ENCODE results near the gene CASP12. TPM values are rescaled to one million over a fixed set of nuclear protein-coding genes. Genes with fewer than 3 reads are reported as not detected.

CASP12 gene
- total and polyA plus RNA-seq, 9 of the 15 experiments (the other 6 are each of a cell fraction or from before 2014, with no cell fraction given): not detected

DNA sequence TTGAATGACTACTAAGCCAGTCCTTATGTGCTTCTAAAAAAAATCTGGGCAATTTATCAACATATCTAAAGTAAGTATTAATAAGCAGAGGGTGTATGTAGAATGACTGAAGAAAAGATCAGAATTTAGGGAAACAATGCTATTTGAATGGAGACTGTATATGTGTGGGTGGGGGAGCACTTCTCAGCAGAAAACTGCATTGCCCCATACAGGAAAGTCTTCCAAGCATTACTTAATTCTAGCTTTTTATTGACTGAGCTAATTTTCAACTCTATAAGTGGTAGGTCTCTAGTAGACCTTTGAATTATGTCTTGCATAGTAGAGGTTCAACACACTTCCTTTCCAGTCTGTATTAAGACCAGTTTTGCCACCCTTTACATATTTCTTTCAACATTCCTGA lies 41.7 kb downstream of the CASP12 start:
- no TSS peak for BruUV-seq (replicated peaks)
- no peak for ATAC-seq

DNA sequence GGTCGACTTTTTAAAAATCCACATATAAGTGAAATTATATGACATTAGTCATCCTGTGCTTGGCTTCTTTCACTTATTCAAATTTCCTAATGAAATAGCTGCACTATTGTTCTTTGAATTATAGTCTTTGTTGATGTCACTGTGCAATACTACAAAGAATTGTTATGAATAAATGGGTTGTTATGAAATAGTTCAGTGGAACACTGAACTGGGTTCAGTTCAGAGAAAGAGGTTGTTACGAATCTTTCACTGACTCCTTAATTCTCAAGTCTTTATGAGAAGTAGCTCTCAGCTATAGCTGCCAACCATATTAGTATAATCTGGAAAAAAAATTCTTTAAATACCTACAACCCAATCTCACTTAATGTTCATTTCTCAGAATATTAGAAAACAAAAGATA lies 42.3 kb downstream of the CASP12 start:
- BruUV-seq (replicated peaks): no TSS peak
- TF ChIP-seq, protein P1, sequence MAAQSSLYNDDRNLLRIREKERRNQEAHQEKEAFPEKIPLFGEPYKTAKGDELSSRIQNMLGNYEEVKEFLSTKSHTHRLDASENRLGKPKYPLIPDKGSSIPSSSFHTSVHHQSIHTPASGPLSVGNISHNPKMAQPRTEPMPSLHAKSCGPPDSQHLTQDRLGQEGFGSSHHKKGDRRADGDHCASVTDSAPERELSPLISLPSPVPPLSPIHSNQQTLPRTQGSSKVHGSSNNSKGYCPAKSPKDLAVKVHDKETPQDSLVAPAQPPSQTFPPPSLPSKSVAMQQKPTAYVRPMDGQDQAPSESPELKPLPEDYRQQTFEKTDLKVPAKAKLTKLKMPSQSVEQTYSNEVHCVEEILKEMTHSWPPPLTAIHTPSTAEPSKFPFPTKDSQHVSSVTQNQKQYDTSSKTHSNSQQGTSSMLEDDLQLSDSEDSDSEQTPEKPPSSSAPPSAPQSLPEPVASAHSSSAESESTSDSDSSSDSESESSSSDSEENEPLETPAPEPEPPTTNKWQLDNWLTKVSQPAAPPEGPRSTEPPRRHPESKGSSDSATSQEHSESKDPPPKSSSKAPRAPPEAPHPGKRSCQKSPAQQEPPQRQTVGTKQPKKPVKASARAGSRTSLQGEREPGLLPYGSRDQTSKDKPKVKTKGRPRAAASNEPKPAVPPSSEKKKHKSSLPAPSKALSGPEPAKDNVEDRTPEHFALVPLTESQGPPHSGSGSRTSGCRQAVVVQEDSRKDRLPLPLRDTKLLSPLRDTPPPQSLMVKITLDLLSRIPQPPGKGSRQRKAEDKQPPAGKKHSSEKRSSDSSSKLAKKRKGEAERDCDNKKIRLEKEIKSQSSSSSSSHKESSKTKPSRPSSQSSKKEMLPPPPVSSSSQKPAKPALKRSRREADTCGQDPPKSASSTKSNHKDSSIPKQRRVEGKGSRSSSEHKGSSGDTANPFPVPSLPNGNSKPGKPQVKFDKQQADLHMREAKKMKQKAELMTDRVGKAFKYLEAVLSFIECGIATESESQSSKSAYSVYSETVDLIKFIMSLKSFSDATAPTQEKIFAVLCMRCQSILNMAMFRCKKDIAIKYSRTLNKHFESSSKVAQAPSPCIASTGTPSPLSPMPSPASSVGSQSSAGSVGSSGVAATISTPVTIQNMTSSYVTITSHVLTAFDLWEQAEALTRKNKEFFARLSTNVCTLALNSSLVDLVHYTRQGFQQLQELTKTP (IDR thresholded peaks at IDR 0.05; ENCODE audit: low read depth in 1 of 2, partially characterized antibody in 2 of 2): no peak
- TF ChIP-seq TEAD2 (tag; IDR thresholded peaks at IDR 0.05): no peak
- TF ChIP-seq CEBPB (tag; IDR thresholded peaks at IDR 0.05): no peak
- TF ChIP-seq, protein P2, sequence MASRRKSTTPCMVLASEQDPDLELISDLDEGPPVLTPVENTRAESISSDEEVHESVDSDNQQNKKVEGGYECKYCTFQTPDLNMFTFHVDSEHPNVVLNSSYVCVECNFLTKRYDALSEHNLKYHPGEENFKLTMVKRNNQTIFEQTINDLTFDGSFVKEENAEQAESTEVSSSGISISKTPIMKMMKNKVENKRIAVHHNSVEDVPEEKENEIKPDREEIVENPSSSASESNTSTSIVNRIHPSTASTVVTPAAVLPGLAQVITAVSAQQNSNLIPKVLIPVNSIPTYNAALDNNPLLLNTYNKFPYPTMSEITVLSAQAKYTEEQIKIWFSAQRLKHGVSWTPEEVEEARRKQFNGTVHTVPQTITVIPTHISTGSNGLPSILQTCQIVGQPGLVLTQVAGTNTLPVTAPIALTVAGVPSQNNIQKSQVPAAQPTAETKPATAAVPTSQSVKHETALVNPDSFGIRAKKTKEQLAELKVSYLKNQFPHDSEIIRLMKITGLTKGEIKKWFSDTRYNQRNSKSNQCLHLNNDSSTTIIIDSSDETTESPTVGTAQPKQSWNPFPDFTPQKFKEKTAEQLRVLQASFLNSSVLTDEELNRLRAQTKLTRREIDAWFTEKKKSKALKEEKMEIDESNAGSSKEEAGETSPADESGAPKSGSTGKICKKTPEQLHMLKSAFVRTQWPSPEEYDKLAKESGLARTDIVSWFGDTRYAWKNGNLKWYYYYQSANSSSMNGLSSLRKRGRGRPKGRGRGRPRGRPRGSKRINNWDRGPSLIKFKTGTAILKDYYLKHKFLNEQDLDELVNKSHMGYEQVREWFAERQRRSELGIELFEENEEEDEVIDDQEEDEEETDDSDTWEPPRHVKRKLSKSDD (conservative IDR thresholded peaks at IDR 0.05; ENCODE audit: low read length): no peak
- TF ChIP-seq EP400 (IDR thresholded peaks at IDR 0.05): no peak
- 0% methylated on average over 2 of the region's 2 CpGs for WGBS (ENCODE audit: insufficient coverage, low coverage, missing lambda C conversion rate)

More for the DNA sequence above, 41.7 kb downstream of the CASP12 start:
- FAIRE-seq: no peak
- Histone ChIP-seq H2AFZ (ENCODE audit: low read depth, low read length) (no peak overlapping the region), H3K79me2 (ENCODE audit: control insufficient read depth, insufficient read depth, low read length) (no peaks in the 10 kb centered on the region), H3K27ac (ENCODE audit: extremely low read depth, low read depth, low read length) (no peak overlapping the region), H3K9ac (ENCODE audit: insufficient read depth in 1 of 2, low read depth in 2 of 2, low read length in 2 of 2) (no peak overlapping the region), H3K4me3 (no peak overlapping the region), H3K9me3 (replicated peaks; ENCODE audit: control insufficient read depth, insufficient read depth, low read depth, low read length) (no peaks in the 10 kb centered on the region), H4K20me1 (replicated peaks; ENCODE audit: control insufficient read depth, insufficient read depth, low read length) (no peaks in the 10 kb centered on the region), H3K9me1 (ENCODE audit: control insufficient read depth, insufficient read depth, low read length) (no peaks in the 10 kb centered on the region), H3K27me3 (ENCODE audit: control insufficient read depth in 2 of 2, insufficient read depth in 2 of 2, low read length in 2 of 2) (no peaks in the 10 kb centered on the region), H3K4me2 (ENCODE audit: insufficient read depth, low read length) (no peak overlapping the region), H3K36me3 (ENCODE audit: control insufficient read depth, insufficient read depth, low read length) (no peaks in the 10 kb centered on the region), H3K4me1 (replicated peaks in 1 of 2; ENCODE audit: control insufficient read depth in 2 of 2, insufficient read depth in 2 of 2, low read length in 2 of 2) (no peaks in the 10 kb centered on the region)
- ChIA-PET POLR2A (no interaction called here), CTCF (ENCODE audit: low intra/inter-chr PET ratio) (no interaction called here)
- no peak for DNase-seq (ENCODE audit: extremely low read depth in 1 of 4, low spot score in 3 of 4)
- TF ChIP-seq, protein P3, sequence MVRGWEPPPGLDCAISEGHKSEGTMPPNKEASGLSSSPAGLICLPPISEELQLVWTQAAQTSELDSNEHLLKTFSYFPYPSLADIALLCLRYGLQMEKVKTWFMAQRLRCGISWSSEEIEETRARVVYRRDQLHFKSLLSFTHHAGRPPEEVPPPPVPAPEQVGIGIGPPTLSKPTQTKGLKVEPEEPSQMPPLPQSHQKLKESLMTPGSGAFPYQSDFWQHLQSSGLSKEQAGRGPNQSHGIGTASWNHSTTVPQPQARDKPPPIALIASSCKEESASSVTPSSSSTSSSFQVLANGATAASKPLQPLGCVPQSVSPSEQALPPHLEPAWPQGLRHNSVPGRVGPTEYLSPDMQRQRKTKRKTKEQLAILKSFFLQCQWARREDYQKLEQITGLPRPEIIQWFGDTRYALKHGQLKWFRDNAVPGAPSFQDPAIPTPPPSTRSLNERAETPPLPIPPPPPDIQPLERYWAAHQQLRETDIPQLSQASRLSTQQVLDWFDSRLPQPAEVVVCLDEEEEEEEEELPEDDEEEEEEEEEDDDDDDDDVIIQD (CRISPR knock-in tag; IDR thresholded peaks at IDR 0.05): no peak
- no peak for TF ChIP-seq HNRNPH1 (optimal IDR thresholded peaks at IDR 0.05; ENCODE audit: low read depth, low read length)
- no peak for TF ChIP-seq RBM15 (IDR thresholded peaks at IDR 0.05; ENCODE audit: insufficient read depth, low read length)
- in situ Hi-C loops (cut with MboI) (no loop called here), intact Hi-C loops (cut with micrococcal nuclease) (no loop called here)

More for the DNA sequence above, 42.3 kb downstream of the CASP12 start:
- in situ Hi-C loops (cut with MboI) (no loop called here), intact Hi-C loops (cut with micrococcal nuclease) (no loop called here)
- no peak overlapping the region for H3K27ac ChIP-seq (ENCODE audit: extremely low read depth, low read depth, low read length)
- no peaks in the 10 kb centered on the region for H3K79me2 ChIP-seq (ENCODE audit: control insufficient read depth, insufficient read depth, low read length)
- FAIRE-seq: no peak
- H3K9me1 ChIP-seq (ENCODE audit: control insufficient read depth, insufficient read depth, low read length): no peaks in the 10 kb centered on the region
- no peaks in the 10 kb centered on the region for H4K20me1 ChIP-seq (replicated peaks; ENCODE audit: control insufficient read depth, insufficient read depth, low read length)
- no peak for DNase-seq (ENCODE audit: extremely low read depth in 1 of 4, low spot score in 3 of 4)
- ChIA-PET POLR2A (no interaction called here), CTCF (ENCODE audit: low intra/inter-chr PET ratio) (no interaction called here)
- no peaks in the 10 kb centered on the region for H3K27me3 ChIP-seq (ENCODE audit: control insufficient read depth in 2 of 2, insufficient read depth in 2 of 2, low read length in 2 of 2)
- H3K4me3 ChIP-seq: no peak overlapping the region
- no peaks in the 10 kb centered on the region for H3K9me3 ChIP-seq (replicated peaks; ENCODE audit: control insufficient read depth, insufficient read depth, low read depth, low read length)
- H3K9ac ChIP-seq (ENCODE audit: insufficient read depth in 1 of 2, low read depth in 2 of 2, low read length in 2 of 2): no peak overlapping the region
- no peaks in the 10 kb centered on the region for H3K4me1 ChIP-seq (replicated peaks in 1 of 2; ENCODE audit: control insufficient read depth in 2 of 2, insufficient read depth in 2 of 2, low read length in 2 of 2)
- no peaks in the 10 kb centered on the region for H3K36me3 ChIP-seq (ENCODE audit: control insufficient read depth, insufficient read depth, low read length)
- H2AFZ ChIP-seq (ENCODE audit: low read depth, low read length): no peak overlapping the region
- H3K4me2 ChIP-seq (ENCODE audit: insufficient read depth, low read length): no peak overlapping the region
- ATAC-seq: no peak
